Motor neuron (in vitro differentiated cells): ENCODE data around the gene HRC. TPM values are rescaled to one million over a fixed set of nuclear protein-coding genes. Genes with fewer than 3 reads are reported as not detected.

Experiments
- ATAC-seq, 8 experiments: fragments of 200-7000 bp; cut with Tn5 transposase; replicated peaks in 6 of 8; 2 replicates each; pipeline ENCODE4 v1.8.0; 2021; ENCODE audit warnings: mild to moderate bottlenecking in 8 of 8, moderate library complexity in 8 of 8
- H3K27ac ChIP-seq, 2 donors: fragments of 250-450 bp; sonication (Bioruptor Pico); 2 replicates each; pipeline ENCODE4 v1.9.0; 2021; ENCODE audit warnings: antibody characterized with exemption in 2 of 2, mild to moderate bottlenecking in 2 of 2, moderate library complexity in 1 of 2
- H3K4me1 ChIP-seq, 2 donors: fragments of 250-450 bp; sonication (Bioruptor Pico); replicated peaks in 1 of 2; 2 replicates each; pipeline ENCODE4 v1.6.1; 2021; ENCODE audit warnings: antibody characterized with exemption in 2 of 2, mild to moderate bottlenecking in 2 of 2, moderate library complexity in 1 of 2
- H3K4me3 ChIP-seq, 5 donors: fragments of 250-450 bp; sonication (Bioruptor Pico); 2 replicates each; pipeline ENCODE4 v1.9.0; 2021; ENCODE audit warnings: antibody characterized with exemption in 5 of 5, mild to moderate bottlenecking in 5 of 5, moderate library complexity in 4 of 5
- WGBS, 10 experiments: fragments of 450-650 bp; shearing (Covaris generic); methylation state at CpG; one replicate each; pipeline ENCODE4 v1.0.0; 2022; 5-methylcytosine and 5-hydroxymethylcytosine counted together
- in situ Hi-C, 9 experiments: fragments of 400-800 bp; cut with MboI; loops; one replicate each; pipeline ENCODE4 v1.15.0; 2021; ENCODE audit warnings: low sequenced_read_pairs in 9 of 9, low pct_unique_long_range_greater_than_20kb in 2 of 9; ENCODE audit not compliant: unreplicated experiment in 9 of 9
- total RNA-seq, 8 experiments: library from RNA; unstranded; fragments of 300-600 nt; gene quantifications; 2 replicates each; pipeline versions ENCODE4 v1.2.3 to v1.2.4, GENCODE V29; 2022

Gene HRC, protein sequence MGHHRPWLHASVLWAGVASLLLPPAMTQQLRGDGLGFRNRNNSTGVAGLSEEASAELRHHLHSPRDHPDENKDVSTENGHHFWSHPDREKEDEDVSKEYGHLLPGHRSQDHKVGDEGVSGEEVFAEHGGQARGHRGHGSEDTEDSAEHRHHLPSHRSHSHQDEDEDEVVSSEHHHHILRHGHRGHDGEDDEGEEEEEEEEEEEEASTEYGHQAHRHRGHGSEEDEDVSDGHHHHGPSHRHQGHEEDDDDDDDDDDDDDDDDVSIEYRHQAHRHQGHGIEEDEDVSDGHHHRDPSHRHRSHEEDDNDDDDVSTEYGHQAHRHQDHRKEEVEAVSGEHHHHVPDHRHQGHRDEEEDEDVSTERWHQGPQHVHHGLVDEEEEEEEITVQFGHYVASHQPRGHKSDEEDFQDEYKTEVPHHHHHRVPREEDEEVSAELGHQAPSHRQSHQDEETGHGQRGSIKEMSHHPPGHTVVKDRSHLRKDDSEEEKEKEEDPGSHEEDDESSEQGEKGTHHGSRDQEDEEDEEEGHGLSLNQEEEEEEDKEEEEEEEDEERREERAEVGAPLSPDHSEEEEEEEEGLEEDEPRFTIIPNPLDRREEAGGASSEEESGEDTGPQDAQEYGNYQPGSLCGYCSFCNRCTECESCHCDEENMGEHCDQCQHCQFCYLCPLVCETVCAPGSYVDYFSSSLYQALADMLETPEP
- 10 to 100 TPM in 4 of 8 experiments, 1 to 10 TPM in 3, under 1 TPM in 1; 0.81 to 55.7 (median 12.3) TPM for total RNA-seq

- Histone ChIP-seq H3K27ac (peak within 1 kb of the TSS; percentile 59 to 72), H3K4me1 (peaks cover 34 to 42% of the 10 kb centered on the region in 2 donors), H3K4me3 (peak within 1 kb of the TSS in 3 of 5 donors; percentile 7 to 19 (median 9))
- in situ Hi-C loops: no loop called here
- peak in 5 of 8 experiments; percentile 1 to 39 (median 21) for ATAC-seq
- WGBS, 10 experiments: 33 to 86% (median 65%) methylated on average over 3 to 6 of the region's 19 CpGs; no CpG with 5 or more reads in 6 of the 10 experiments
Observed at GRCh38 chr19:49155005-49155819, at the start of gene HRC. HRC (minus strand) TSS chr19:49155396; CDS start chr19:49155237, 159 bp downstream.

DNA sequence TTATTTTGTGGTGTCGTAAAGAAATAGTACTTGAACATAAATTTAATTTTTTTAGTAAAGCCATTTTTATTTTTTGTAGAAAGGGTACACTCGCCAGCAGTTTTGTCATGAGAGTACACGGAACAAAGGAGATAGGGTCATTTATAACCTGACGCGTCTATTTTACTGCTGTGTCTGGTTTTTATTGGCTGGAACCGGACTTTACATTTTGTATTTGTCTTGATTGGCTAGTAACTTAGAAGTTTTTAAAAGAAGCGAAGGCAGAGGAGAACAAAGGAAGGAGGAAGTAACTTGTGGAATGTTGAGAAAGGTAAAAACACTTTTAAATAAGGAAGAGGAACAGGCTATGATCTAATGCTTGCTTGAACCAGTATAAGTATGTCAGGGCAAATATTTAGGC, 45.8 kb upstream of the HRC start:
- no peak overlapping the region for H3K27ac ChIP-seq
- no peak for ATAC-seq
- 77 to 95% (median 91%) methylated on average over 3 to 7 of the region's 7 CpGs for WGBS, 10 experiments
- in situ Hi-C loops: loop anchor here in 5 of 9 experiments (25.0 kb wide), 1 partner anchor 114 kb away; the partner anchor contains the start of gene SNRNP70 (in 5 of the 5)
- no peaks in the 10 kb centered on the region for H3K4me1 ChIP-seq
- no peak overlapping the region for H3K4me3 ChIP-seq

DNA sequence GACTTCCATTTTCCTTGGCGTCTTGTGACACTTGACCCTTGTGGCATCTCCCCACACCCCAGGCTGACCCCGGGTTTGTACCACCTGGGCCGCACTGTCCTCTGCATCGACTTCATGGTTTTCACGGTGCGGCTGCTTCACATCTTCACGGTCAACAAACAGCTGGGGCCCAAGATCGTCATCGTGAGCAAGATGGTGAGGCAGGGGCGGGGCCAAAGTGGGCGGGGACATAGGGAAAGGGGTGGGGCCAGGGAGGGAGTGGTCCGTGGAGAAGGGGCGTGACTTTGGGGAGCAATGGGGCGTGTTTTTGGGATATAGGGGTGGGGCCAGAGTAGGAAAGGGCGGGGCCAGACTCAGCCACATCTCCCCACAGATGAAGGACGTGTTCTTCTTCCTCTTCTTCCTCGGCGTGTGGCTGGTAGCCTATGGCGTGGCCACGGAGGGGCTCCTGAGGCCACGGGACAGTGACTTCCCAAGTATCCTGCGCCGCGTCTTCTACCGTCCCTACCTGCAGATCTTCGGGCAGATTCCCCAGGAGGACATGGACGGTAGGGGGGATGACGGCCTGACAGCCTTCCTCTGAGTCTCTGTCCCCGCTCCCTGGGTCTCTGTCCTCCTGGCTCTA, 45.2 kb upstream of the HRC start:
- in situ Hi-C loops: loop anchor here in 5 of 9 experiments (25.0 kb wide), 1 partner anchor 113 kb away; the partner anchor contains the start of gene SNRNP70 (in 5 of the 5)
- no peaks in the 10 kb centered on the region for H3K4me1 ChIP-seq
- 93 to 100% (median 100%) methylated on average over 1 to 11 of the region's 29 CpGs; no CpG with 5 or more reads in 1 of the 10 experiments for WGBS, 10 experiments
- ATAC-seq: no peak
- H3K4me3 ChIP-seq: no peak overlapping the region
- H3K27ac ChIP-seq: no peak overlapping the region

GRCh38 chr19:49196527-49197240, 41.5 kb upstream of the HRC start:
- no peak for ATAC-seq
- no peak overlapping the region for H3K27ac ChIP-seq
- WGBS, 10 experiments: 73 to 100% (median 89%) methylated on average over 3 to 21 of the region's 40 CpGs
- H3K4me3 ChIP-seq: no peak overlapping the region
- no peaks in the 10 kb centered on the region for H3K4me1 ChIP-seq
- in situ Hi-C loops: no loop called here

DNA sequence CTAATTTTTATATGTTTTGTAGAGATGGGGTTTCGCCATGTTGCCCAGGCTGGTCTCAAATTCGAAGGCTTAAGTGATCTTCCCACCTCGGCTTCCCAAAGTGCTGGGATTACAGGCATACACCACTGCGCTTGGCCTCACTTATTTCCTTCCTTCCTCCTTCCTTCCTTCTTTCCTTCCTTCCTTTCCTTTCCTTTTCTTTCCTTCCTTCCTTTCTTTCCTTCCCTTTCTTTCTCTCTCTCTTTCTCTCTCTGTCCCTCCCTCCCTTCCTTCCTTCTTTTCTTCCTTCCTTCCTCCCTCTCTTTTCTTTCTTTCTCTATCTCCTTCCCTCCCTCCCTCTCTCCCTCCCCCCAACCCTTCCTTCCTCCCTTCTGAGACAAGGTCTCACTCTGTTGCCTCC, 39.2 kb upstream of the HRC start:
- in situ Hi-C loops: no loop called here
- Histone ChIP-seq H3K4me3 (no peak overlapping the region), H3K4me1 (no peaks in the 10 kb centered on the region), H3K27ac (no peak overlapping the region)
- 49 to 90% (median 81%) methylated on average over 1 to 4 of the region's 4 CpGs; no CpG with 5 or more reads in 1 of the 10 experiments for WGBS, 10 experiments
- ATAC-seq: no peak

- Histone ChIP-seq H3K27ac (no peak overlapping the region), H3K4me3 (no peak overlapping the region), H3K4me1 (no peaks in the 10 kb centered on the region)
- ATAC-seq: no peak
- in situ Hi-C loops: no loop called here
- WGBS, 10 experiments: 75 to 100% (median 91%) methylated on average over 1 to 6 of the region's 6 CpGs; no CpG with 5 or more reads in 2 of the 10 experiments
Observed at GRCh38 chr19:49193822-49194394, 38.7 kb upstream of the HRC start.

- WGBS, 10 experiments: 60 to 100% (median 80%) methylated on average over 2 to 3 of the region's 3 CpGs; no CpG with 5 or more reads in 5 of the 10 experiments
- Histone ChIP-seq H3K4me3 (no peak overlapping the region), H3K27ac (no peak overlapping the region), H3K4me1 (no peaks in the 10 kb centered on the region)
- in situ Hi-C loops: no loop called here
- no peak for ATAC-seq
Observed at GRCh38 chr19:49190781-49191180, 35.6 kb upstream of the HRC start.

- in situ Hi-C loops: no loop called here
- ATAC-seq: no peak
- Histone ChIP-seq H3K4me1 (no peaks in the 10 kb centered on the region), H3K27ac (no peak overlapping the region), H3K4me3 (no peak overlapping the region)
- WGBS, 10 experiments: 50 to 100% (median 100%) methylated on average over 1 to 4 of the region's 5 CpGs; no CpG with 5 or more reads in 1 of the 10 experiments
Observed at GRCh38 chr19:49189259-49189658, 34.1 kb upstream of the HRC start.

DNA sequence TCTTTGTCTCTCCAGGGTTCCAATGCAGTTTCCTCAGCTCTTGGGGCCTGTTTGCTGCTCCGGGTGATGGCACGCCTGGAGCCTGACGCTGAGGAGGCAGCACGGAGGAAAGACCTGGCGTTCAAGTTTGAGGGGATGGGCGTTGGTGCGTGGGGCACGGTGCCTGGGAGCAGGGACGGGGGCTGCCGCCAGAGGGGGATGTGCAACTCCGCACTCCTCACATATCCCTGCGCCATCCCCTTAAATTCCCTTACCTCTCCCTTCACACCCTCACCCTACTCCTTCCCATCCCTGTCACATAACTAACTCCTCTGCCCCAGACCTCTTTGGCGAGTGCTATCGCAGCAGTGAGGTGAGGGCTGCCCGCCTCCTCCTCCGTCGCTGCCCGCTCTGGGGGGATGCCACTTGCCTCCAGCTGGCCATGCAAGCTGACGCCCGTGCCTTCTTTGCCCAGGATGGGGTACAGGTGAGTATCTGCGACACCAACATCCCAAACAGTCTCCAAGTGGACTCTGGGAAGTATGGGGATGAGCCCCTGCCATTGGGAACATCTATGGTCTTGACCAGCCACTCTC, 33.5 kb upstream of the HRC start:
- in situ Hi-C loops: no loop called here
- Histone ChIP-seq H3K4me3 (no peak overlapping the region), H3K27ac (no peak overlapping the region), H3K4me1 (no peaks in the 10 kb centered on the region)
- 33 to 85% (median 80%) methylated on average over 1 to 9 of the region's 21 CpGs; no CpG with 5 or more reads in 7 of the 10 experiments for WGBS, 10 experiments
- no peak for ATAC-seq

DNA sequence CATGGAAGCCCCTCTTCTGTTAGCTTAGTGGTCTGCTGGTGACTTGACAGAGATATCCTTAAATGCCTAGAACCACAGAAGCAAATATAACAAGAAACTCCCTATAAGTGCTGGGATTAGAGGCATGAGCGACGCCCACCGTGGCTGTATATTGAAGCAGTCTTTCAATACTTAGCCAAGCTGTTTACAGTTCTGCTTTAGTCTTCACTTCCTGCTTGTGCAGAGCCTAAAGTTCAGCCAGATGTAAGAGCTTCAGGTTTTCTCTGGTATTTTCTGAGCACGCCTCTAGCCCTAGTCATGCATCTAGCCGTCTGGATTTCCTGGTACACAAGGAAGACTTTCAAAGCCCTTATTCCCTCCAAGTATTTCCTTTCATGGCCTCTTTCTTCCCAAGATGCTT, 30.9 kb upstream of the HRC start:
- in situ Hi-C loops: no loop called here
- H3K4me1 ChIP-seq: no peaks in the 10 kb centered on the region
- 60 to 100% (median 85%) methylated on average over 1 to 5 of the region's 5 CpGs for whole genome bisulfite sequencing, 10 experiments
- no peak overlapping the region for H3K4me3 ChIP-seq
- H3K27ac ChIP-seq: no peak overlapping the region
- ATAC-seq: no peak

GRCh38 chr19:49182848-49183375, 27.7 kb upstream of the HRC start:
- Histone ChIP-seq H3K27ac (no peak overlapping the region), H3K4me3 (no peak overlapping the region), H3K4me1 (no peaks in the 10 kb centered on the region)
- WGBS, 10 experiments: 75 to 98% (median 93%) methylated on average over 5 to 12 of the region's 26 CpGs; no CpG with 5 or more reads in 5 of the 10 experiments
- peak in 1 of 8 experiments; percentile 17 for ATAC-seq
- in situ Hi-C loops: no loop called here
